Stimulated activated CD4-positive, alpha-beta T cell treated with anti-CD3 and anti-CD28 coated beads, Interleukin-1b, Interleukin-23, amount 100 ng/mL, for 48 hours (primary cell): ENCODE results near the gene DPM2.

ENCODE experiments used
- DNase-seq: peaks from one replicate; pipeline ENCODE4 v3.0.0-alpha.2; 2020

Gene DPM2

GRCh38 chr9:127916720-127917581 lies 20.7 kb downstream of the DPM2 start, which contains the start of gene ST6GALNAC4:
ST6GALNAC4 (minus strand) TSS chr9:127917041; CDS start chr9:127916419, 622 bp downstream.
- peak; percentile 93 for DNase-seq

GRCh38 chr9:127915801-127916719 lies 21.6 kb downstream of the DPM2 start:
- DNase-seq, result no peak

- DNase-seq, result no peak
Observed at GRCh38 chr9:127915325-127915752, 22.3 kb downstream of the DPM2 start.

- no peak for DNase-seq
Observed at GRCh38 chr9:127913682-127914081, 24.0 kb downstream of the DPM2 start.

- DNase-seq, result no peak
Observed at GRCh38 chr9:127912882-127913281, 24.8 kb downstream of the DPM2 start.

- DNase-seq, result no peak
Observed at GRCh38 chr9:127912296-127912695, 25.4 kb downstream of the DPM2 start.

GRCh38 chr9:127910613-127911205 lies 26.9 kb downstream of the DPM2 start:
- no peak for DNase-seq

- no peak for DNase-seq
Observed at GRCh38 chr9:127909839-127910273, 27.8 kb downstream of the DPM2 start.

GRCh38 chr9:127908660-127908926 lies 29.1 kb downstream of the DPM2 start:
- DNase-seq, result no peak

GRCh38 chr9:127907867-127908659 lies 29.6 kb downstream of the DPM2 start:
- DNase-seq, result no peak

GRCh38 chr9:127905788-127906191 lies 31.9 kb downstream of the DPM2 start:
- no peak for DNase-seq

- no peak for DNase-seq
Observed at GRCh38 chr9:127905004-127905728, 32.5 kb downstream of the DPM2 start.

GRCh38 chr9:127904561-127905003 lies 33.1 kb downstream of the DPM2 start:
- no peak for DNase-seq

- DNase-seq, result peak; percentile 85
Observed at GRCh38 chr9:127903557-127904475, 33.8 kb downstream of the DPM2 start.

- DNase-seq, result peak; percentile 72
Observed at GRCh38 chr9:127899128-127899943, 38.3 kb downstream of the DPM2 start, which contains the start of gene ST6GALNAC6. ST6GALNAC6 (minus strand) TSS chr9:127899603; CDS start chr9:127897981, 1,622 bp downstream.

GRCh38 chr9:127898433-127899127 lies 39.1 kb downstream of the DPM2 start:
- no peak for DNase-seq

GRCh38 chr9:127897193-127897692 lies 40.4 kb downstream of the DPM2 start:
- DNase-seq, result no peak

GRCh38 chr9:127896395-127897192 lies 41.1 kb downstream of the DPM2 start:
- DNase-seq, result no peak
